Ascending aorta (tissue), 2 donors: ENCODE results near the gene ZCCHC8. TPM values are rescaled to one million over a fixed set of nuclear protein-coding genes. Genes with fewer than 3 reads are reported as not detected.
"Not testable (repeated sequence)": the region's sequence is repeated elsewhere in the genome, so short reads cannot be mapped to it uniquely, and the experiment has no call there.

Experiments used
- DNase-seq, 2 donors: peaks; one replicate each; pipeline ENCODE4 v3.0.0-alpha.2; 2019; ENCODE audit warnings: low spot score in 2 of 2
- H3K27ac ChIP-seq, 2 donors: fragments of 200-600 bp; sonication (generic); one replicate each; pipeline ENCODE4 v1.5.1; 2016 to 2017; ENCODE audit warnings: mild to moderate bottlenecking in 1 of 2
- H3K27me3 ChIP-seq: fragments of 200-600 bp; sonication (generic); one replicate; pipeline ENCODE4 v1.5.1; 2017
- H3K36me3 ChIP-seq, 2 donors: fragments of 200-600 bp; sonication (generic); one replicate each; pipeline ENCODE4 v1.5.1; 2016
- H3K4me1 ChIP-seq, 2 donors: fragments of 200-600 bp; sonication (generic); one replicate each; pipeline ENCODE4 v1.5.1; 2016 to 2017; ENCODE audit warnings: mild to moderate bottlenecking in 1 of 2
- H3K4me3 ChIP-seq, 2 donors: fragments of 200-600 bp; sonication (generic); one replicate each; pipeline ENCODE4 v1.5.1; 2016 to 2017; ENCODE audit warnings: mild to moderate bottlenecking in 1 of 2
- H3K9me3 ChIP-seq, 2 donors: fragments of 200-600 bp; sonication (generic); one replicate each; pipeline ENCODE4 v1.5.1; 2016
- intact Hi-C: fragments of 100-400 bp; cut with DNase I; formaldehyde crosslinking; loops from one replicate; pipeline ENCODE4 v1.15.1; 2023
- total RNA-seq: library from RNA; depleted of rRNA; stranded (reverse); fragments of >200 nt; gene quantifications from one replicate; pipeline ENCODE4 v1.1.0, GENCODE V29; 2016
- TF ChIP-seq, protein P1 (sequence below), 3 experiments: fragments of 200-600 bp in 2 of 3; fragments of 450-650 bp in 1 of 3; sonication (generic) in 2 of 3; IDR thresholded peaks; one replicate each; pipeline ENCODE4 v1.5.1; 2016 to 2019; ENCODE audit warnings: antibody characterized with exemption in 3 of 3, mild to moderate bottlenecking in 1 of 3, moderate library complexity in 1 of 3

ZCCHC8 gene
- total RNA-seq, 1 donor from 2014 or later: 6.4 TPM

DNA sequence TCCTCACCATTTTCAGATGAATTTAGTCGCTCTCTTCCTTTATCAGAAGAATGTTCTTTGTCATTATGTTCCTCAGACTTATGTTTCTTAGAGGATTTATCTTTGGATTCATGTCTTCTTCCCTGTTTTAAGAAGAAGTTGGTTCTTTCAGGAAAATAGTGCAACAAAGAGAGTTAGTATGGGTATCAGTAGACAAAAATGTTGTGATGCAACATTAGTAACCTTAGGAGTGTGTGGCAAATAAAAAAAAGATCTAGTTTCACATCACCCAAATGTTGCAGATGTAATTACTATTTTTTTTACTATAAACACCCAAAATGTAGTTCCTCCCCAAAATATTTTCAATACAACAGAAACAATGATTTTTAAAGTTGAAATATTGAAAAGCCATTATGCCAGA, 18.2 kb upstream of the ZCCHC8 start:
- H3K27me3 ChIP-seq: no peaks in the 10 kb centered on the region
- H3K36me3 ChIP-seq: peaks cover 83% of the 10 kb centered on the region in 2 donors
- H3K27ac ChIP-seq: no peak overlapping the region
- H3K4me3 ChIP-seq: no peak overlapping the region
- peaks cover 7 to 14% of the 10 kb centered on the region in 2 donors for H3K4me1 ChIP-seq
- no peaks in the 10 kb centered on the region for H3K9me3 ChIP-seq
- intact Hi-C loops: no loop called here
- TF ChIP-seq, protein P1, sequence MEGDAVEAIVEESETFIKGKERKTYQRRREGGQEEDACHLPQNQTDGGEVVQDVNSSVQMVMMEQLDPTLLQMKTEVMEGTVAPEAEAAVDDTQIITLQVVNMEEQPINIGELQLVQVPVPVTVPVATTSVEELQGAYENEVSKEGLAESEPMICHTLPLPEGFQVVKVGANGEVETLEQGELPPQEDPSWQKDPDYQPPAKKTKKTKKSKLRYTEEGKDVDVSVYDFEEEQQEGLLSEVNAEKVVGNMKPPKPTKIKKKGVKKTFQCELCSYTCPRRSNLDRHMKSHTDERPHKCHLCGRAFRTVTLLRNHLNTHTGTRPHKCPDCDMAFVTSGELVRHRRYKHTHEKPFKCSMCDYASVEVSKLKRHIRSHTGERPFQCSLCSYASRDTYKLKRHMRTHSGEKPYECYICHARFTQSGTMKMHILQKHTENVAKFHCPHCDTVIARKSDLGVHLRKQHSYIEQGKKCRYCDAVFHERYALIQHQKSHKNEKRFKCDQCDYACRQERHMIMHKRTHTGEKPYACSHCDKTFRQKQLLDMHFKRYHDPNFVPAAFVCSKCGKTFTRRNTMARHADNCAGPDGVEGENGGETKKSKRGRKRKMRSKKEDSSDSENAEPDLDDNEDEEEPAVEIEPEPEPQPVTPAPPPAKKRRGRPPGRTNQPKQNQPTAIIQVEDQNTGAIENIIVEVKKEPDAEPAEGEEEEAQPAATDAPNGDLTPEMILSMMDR (IDR thresholded peaks at IDR 0.05): no peak
- DNase-seq: no peak

DNA sequence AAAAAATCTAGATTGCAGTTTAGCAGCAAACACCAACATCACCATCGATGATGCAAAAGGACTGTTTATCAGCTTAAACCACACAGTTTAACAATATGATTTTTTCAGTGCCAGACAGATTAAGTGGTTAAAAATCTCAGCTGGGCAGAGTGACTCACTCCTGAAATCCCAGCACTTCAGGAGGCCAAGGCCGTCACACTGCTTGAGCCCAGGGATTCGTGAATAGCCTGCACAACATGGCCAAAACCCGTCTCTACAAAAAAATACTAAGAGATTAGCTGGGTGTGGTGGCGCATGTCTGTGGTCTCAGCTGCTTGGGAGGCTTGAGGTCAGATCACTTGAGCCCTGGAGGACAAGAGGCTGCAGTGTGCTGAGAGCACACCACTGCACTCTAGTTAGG, 17.1 kb upstream of the ZCCHC8 start:
- H3K9me3 ChIP-seq: no peaks in the 10 kb centered on the region
- peaks cover 91% of the 10 kb centered on the region in 2 donors for H3K36me3 ChIP-seq

DNA sequence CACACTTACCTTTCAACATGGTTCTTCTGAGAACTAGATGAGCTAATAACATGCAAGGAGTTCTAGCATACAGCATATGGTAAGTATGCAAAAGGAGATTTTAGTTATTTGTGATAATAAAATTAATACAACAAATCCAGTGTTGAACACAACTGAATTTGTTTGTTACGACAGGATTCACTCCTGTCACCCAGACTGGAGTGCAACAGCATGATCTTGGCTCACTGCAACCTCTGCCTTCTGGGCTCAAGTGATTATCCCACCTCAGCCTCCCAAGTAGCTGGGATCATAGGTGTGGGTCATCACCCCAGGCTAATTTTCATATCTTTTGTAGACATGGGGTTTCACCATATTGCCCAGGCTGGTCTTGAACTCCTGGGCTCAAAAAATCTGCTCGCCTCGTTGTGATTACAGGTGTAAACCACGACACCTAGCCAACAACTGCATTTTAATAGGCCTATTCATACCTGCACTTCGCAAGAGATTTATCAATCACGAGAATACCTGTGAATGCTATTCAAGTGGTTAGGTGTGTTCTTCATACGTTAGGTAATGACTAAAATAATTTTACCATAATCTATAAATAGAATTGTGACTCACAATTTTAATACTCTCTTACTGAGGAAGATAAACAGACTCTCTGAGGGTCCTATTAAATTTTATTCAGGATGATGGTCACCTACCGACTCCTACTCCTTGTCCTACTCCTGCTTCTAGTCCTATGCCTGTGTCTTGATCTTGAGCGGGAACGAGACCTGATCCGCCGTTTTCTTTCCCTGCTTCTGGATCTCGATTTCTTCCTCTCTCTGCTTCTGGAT, 16.0 kb upstream of the ZCCHC8 start:
- Histone ChIP-seq H3K4me1 (peaks cover 0 to under 1% of the 10 kb centered on the region in 2 donors), H3K9me3 (no peaks in the 10 kb centered on the region), H3K27ac (no peak overlapping the region), H3K4me3 (no peak overlapping the region), H3K27me3 (no peaks in the 10 kb centered on the region), H3K36me3 (peaks cover 92 to 96% of the 10 kb centered on the region in 2 donors)
- TF ChIP-seq, protein P1 (IDR thresholded peaks at IDR 0.05): no peak
- no peak for DNase-seq
- intact Hi-C loops: no loop called here

More for the DNA sequence above, 17.1 kb upstream of the ZCCHC8 start:
- H3K4me1 ChIP-seq: peaks cover 3 to 8% of the 10 kb centered on the region in 2 donors
- no peak overlapping the region for H3K27ac ChIP-seq
- intact Hi-C loops: no loop called here
- TF ChIP-seq, protein P1 (IDR thresholded peaks at IDR 0.05): no peak
- no peak for DNase-seq
- H3K4me3 ChIP-seq: no peak overlapping the region
- H3K27me3 ChIP-seq: no peaks in the 10 kb centered on the region

DNA sequence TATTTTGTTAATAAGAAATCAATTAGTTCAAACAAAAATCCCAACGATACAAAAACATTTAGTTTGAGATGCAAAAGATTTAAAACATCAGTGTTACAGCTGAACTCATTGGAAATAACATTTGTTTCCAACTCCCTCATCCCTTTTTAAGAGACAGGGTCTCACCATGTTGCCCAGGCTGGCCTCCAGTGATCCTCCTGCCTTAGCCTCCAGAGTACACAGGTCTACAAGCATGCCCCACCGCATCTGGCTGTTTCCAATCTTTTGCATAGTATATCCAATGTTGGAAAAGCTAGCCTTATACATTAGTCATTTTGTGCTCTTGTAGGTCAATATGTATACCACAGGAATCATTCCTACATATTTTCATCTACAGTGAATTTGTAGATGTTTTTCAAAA, 14.5 kb upstream of the ZCCHC8 start:
- peaks cover 93 to 96% of the 10 kb centered on the region in 2 donors for H3K36me3 ChIP-seq
- intact Hi-C loops: no loop called here
- no peak for DNase-seq

DNA sequence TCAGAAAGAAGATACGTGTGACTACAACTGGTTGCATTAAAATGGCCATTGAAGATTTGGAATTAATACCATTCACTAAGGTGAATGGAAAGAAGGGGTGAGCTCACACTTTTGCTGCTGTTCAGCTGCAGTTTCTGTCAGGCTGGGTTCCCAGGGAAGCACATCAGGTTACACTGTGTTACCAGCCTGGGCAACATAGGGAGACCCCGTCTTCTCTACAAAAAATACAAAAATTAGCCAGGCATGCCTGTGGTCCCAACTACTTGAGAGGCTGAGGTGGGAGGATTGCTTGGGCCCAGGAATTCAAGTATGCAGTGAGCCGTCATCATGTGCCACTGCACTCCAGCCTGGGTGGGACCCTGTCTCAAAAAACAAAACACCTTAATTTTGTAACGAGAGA, 12.9 kb upstream of the ZCCHC8 start:
- no peaks in the 10 kb centered on the region for H3K4me1 ChIP-seq
- no peak overlapping the region for H3K27ac ChIP-seq
- no peaks in the 10 kb centered on the region for H3K9me3 ChIP-seq
- TF ChIP-seq, protein P1 (IDR thresholded peaks at IDR 0.05): no peak
- intact Hi-C loops: no loop called here
- DNase-seq: no peak
- H3K36me3 ChIP-seq: peaks cover 91 to 95% of the 10 kb centered on the region in 2 donors
- no peaks in the 10 kb centered on the region for H3K27me3 ChIP-seq
- H3K4me3 ChIP-seq: no peak overlapping the region

More for the DNA sequence above, 14.5 kb upstream of the ZCCHC8 start:
- Histone ChIP-seq H3K9me3 (no peaks in the 10 kb centered on the region), H3K27me3 (no peaks in the 10 kb centered on the region), H3K4me1 (no peaks in the 10 kb centered on the region), H3K27ac (no peak overlapping the region), H3K4me3 (no peak overlapping the region)
- TF ChIP-seq, protein P1 (IDR thresholded peaks at IDR 0.05): no peak

DNA sequence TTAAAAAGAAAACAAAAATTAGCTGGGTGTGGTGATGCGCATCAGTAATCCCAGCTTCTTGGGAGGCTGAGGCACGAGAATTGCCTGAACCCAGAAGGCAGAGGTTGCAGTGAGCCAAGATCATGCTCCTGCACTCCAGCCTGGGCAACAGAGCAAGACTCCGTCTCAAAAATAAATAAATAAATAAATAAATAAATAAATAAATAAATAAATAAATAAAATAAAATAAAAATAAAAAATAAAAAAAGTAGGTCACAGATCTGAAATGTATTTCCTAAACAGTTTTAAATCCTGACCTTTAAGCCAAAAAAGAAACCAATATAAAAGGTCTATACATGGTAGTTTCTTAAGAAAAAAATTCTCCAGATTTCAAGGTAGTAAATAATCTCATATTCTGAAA, 12.3 kb upstream of the ZCCHC8 start:
- peaks cover 91 to 95% of the 10 kb centered on the region in 2 donors for H3K36me3 ChIP-seq
- H3K4me3 ChIP-seq, H3K9me3 ChIP-seq, H3K27ac ChIP-seq, H3K27me3 ChIP-seq, intact Hi-C loops, DNase-seq, H3K4me1 ChIP-seq: not testable (repeated sequence)
